GM12874 (cell line): ENCODE results near the gene MTMR10.

ENCODE experiments used
- TF ChIP-seq, protein P1 (sequence below): IDR thresholded peaks from 2 replicates; pipeline ENCODE4 v1.5.1; 2011; ENCODE audit warnings: low read depth, mild to moderate bottlenecking, control low read depth, low read length, moderate library complexity; ENCODE audit not compliant: insufficient read depth

MTMR10 gene

DNA sequence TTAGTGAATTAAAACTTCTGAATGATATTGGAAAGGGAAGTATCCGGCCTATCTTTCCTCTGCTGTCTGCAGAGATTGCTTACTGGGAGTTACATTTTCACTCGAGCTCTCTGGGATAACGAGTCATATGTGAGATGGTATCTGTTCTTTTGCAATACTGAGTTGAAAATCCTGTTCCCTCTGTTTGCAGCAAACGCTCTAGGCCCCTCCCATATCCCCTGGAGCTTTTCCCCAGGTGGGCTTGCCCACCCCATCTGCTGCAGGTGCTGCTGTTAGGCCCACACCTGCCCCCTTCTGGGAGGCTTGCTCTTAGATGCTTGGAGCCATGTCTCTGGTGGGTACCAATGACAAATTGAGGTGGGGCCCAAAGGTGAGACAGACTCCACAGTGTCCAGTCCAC lies 42.7 kb upstream of the MTMR10 start:
- TF ChIP-seq, protein P1, sequence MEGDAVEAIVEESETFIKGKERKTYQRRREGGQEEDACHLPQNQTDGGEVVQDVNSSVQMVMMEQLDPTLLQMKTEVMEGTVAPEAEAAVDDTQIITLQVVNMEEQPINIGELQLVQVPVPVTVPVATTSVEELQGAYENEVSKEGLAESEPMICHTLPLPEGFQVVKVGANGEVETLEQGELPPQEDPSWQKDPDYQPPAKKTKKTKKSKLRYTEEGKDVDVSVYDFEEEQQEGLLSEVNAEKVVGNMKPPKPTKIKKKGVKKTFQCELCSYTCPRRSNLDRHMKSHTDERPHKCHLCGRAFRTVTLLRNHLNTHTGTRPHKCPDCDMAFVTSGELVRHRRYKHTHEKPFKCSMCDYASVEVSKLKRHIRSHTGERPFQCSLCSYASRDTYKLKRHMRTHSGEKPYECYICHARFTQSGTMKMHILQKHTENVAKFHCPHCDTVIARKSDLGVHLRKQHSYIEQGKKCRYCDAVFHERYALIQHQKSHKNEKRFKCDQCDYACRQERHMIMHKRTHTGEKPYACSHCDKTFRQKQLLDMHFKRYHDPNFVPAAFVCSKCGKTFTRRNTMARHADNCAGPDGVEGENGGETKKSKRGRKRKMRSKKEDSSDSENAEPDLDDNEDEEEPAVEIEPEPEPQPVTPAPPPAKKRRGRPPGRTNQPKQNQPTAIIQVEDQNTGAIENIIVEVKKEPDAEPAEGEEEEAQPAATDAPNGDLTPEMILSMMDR = no peak

DNA sequence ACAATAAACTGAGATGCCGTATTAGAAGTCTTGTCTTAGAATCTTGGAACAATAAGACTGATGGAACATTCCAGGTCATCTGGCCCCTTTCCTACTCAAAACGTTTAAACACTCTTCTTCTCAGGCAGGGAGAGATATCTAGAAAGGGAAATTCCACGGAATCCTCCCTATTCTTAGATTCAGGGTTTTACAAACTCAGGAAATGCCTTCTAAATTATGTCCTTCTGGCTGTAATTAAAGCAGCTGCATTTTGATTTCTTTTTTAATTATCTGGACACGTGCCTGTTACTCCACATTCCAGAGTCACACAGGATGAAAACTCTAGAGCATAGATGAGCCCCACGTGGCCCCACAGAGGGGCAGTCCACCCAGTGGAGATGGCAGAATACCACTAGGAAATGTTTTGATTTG lies 41.5 kb upstream of the MTMR10 start:
- TF ChIP-seq, protein P1 = no peak

DNA sequence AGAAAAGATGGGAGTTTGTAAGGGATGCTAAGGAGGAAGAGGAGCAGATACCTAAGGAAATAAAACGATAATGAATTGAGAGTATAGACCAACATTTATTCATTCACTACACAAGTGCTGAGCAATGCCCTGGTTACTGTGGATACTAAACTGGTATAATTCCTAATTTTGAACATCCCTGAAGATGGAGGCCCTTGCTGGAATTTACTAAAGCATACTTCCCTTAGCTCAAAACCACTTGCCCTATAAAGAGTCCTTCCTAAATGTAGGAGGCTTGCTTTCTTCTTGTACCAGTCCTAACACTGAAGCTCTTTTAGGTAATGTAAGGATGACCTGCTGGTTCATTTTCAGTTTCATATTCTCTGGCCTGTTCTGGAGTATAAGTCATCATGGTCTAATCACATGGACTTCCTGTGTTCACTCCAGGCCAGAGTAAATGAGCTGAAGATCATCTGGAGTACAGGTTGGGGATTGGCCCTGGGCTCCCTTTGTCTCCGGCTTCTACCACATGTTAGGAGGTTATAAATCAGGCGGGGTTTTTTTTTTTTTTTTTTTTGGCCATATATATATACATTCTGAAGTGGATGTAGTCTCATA lies 40.1 kb upstream of the MTMR10 start:
- TF ChIP-seq, protein P1 = no peak

DNA sequence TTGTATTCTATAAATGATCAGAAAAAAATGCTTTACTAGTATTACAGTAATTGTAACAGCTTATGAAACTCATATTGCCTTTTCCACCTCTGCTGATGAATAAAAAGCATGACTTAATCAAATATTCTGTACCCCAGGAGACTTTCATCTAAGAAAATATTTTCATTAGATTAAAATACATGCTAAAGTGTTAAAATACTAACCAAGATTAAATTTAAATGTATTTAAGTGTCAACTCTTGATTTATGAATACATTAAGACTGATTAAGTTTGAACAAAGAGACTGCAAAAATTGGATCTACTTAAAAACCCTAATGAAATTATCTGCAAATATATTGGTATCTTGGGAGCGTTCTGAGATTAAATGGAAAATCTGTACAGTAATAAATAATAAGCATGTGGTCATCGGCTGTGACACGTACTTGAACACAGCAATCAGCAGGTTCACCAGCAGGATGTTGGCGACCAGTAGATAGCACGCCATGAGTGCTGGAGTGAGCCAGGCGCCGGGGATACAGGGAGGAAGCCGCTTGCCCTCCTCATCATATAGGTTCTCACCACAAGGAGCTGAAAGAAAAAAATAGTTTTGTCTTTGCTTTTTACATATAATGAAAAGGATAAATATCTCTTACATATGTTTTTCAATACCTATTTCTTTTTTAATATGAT lies 36.6 kb upstream of the MTMR10 start:
- TF ChIP-seq, protein P1 = no peak

DNA sequence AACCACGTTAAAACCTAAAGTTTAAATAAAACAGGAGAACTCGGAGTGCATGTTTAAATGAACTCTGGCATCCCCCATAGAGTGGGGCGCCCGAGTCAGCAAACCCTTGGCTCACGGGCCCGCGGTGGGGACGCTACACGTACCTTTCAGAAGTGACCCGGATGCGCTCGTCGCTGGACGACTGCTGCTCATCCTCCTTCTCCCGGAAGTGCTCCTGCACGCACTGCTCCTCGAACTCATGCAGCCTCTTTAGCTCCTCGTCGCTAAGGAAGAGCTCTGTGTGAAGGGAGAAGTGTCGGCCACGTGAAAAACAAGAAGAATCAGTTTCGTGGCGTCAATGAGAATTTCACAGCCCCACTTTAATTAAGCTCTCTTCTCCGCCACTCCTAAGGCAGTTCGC lies 34.6 kb upstream of the MTMR10 start:
- TF ChIP-seq, protein P1 = no peak

DNA sequence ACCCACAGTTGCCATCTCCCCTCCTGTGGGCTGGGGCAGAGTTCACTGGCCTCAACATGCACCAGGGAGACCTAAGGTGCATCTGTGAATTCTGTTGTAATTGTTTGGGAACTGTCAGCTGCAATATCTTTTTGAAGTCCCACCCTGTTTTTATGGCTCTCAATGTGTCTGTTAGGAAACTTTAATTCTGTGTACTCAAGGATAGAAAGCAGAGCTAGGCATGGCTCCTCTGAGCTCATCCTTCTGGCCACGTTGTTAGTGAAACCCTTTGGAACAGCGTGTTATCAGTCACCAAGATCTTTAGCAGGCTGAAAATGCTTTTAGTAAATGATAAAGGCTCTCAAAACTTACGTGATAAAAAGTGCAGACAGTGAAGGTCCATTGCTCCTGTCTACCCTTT lies 33.6 kb upstream of the MTMR10 start:
- TF ChIP-seq, protein P1 = no peak

DNA sequence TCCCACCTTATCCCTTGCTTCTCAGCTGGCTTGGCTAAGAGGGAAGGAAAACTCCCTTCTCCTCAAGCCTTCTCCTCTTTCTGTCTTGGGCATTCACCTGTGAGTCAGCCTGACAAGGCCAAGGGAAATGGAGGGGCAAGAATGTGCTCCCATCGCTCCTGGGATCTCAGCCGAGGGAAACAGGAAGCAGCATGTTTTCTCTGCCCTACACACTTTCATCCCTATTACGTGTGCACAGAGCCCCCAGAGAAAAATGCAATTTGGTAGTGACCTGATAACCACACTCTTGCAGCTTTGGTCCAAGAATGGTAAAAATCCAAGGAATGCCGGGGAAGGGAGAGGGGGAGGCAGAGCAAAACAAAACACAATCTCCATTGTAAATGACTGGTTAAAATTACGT lies 32.9 kb upstream of the MTMR10 start:
- TF ChIP-seq, protein P1 = no peak
